GM12875 (cell line): ENCODE results near the gene GNGT1.

Source experiments
- H3K4me3 ChIP-seq: one replicate; pipeline ENCODE4 v1.5.1; 2011; ENCODE audit warnings: low read depth, low read length, control low read depth
- TF ChIP-seq, protein P1 (sequence below): IDR thresholded peaks from 2 replicates; pipeline ENCODE4 v1.5.1; 2011; ENCODE audit warnings: low read depth, mild to moderate bottlenecking, control low read depth, inconsistent platforms, low read length, moderate library complexity, borderline replicate concordance; ENCODE audit not compliant: insufficient read depth

Gene GNGT1

DNA sequence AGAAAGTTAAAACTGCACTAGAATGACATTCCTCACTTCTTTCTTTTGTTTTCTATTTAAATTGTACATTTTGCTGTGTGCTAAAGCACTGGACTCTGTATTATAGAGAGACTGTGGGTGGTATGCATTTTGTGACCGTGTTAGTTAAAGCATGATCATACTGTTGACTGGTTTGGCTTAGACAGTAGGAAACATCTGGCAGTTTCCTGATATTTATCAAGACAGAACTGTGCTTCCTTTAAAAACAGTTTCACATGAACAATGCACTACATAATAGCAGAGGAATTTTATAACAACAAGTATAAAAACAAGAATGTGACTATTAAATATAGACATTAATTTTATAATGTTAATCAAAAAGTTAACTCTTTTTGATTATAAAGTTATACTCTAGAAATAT, 38.3 kb downstream of the GNGT1 start:
- TF ChIP-seq, protein P1, sequence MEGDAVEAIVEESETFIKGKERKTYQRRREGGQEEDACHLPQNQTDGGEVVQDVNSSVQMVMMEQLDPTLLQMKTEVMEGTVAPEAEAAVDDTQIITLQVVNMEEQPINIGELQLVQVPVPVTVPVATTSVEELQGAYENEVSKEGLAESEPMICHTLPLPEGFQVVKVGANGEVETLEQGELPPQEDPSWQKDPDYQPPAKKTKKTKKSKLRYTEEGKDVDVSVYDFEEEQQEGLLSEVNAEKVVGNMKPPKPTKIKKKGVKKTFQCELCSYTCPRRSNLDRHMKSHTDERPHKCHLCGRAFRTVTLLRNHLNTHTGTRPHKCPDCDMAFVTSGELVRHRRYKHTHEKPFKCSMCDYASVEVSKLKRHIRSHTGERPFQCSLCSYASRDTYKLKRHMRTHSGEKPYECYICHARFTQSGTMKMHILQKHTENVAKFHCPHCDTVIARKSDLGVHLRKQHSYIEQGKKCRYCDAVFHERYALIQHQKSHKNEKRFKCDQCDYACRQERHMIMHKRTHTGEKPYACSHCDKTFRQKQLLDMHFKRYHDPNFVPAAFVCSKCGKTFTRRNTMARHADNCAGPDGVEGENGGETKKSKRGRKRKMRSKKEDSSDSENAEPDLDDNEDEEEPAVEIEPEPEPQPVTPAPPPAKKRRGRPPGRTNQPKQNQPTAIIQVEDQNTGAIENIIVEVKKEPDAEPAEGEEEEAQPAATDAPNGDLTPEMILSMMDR, result no peak
- no peak overlapping the region for H3K4me3 ChIP-seq

DNA sequence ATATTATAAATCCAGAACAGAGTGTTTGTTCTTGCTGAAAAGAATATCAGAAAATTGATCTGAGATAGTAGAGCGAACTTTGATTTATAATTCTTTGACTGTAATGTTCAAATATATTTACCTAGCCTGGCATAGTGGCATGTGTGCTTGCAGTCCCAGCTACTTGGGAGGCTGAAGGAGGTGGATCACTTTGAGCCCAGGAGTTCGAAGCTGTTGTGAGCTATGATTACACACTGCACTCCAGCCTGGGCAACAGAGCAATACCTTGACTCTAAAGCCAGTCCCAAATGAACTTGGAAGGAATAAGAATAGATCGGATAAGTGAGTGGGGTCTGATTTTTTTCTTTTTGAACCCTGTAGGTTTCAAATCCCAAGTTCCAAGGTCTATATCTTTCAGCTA, 38.7 kb downstream of the GNGT1 start:
- H3K4me3 ChIP-seq, result no peak overlapping the region
- TF ChIP-seq, protein P1, result no peak

DNA sequence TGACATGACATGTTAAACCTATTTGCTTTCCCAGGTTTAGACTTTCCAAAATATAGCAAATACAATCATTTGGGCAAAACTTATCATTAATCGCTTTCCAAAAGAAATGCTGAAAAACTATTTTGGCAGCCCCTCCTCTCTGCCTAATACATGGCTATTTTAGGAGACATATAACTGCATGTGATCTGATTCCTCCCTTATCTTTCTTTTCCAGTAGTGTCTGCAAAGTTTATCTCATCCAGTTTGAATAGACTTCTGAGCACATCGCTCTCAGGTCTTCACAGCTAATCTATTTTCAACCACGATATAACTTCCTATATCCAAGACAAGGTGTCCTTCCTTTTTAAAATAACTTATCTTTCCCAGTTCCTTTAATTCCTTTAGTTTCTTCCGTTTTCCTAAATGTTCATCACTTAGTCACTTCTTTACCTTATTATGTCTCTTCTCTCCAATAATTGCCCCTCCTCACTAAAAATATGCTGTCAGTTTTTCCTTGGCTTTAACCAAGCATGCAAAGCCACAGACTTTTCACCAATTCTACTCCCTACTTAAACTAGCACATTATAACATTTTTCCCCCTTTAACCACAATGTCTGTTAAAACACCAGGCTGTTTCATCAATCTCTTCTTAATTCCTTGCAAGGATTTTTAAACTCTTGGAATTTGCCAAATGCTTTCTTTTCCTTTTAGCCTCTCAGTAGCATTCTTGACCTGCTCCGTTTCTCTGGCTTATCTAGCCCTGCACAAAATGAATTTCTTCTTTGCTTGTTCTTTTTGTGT, 39.6 kb downstream of the GNGT1 start:
- H3K4me3 ChIP-seq, result no peak overlapping the region
- TF ChIP-seq, protein P1, result no peak

DNA sequence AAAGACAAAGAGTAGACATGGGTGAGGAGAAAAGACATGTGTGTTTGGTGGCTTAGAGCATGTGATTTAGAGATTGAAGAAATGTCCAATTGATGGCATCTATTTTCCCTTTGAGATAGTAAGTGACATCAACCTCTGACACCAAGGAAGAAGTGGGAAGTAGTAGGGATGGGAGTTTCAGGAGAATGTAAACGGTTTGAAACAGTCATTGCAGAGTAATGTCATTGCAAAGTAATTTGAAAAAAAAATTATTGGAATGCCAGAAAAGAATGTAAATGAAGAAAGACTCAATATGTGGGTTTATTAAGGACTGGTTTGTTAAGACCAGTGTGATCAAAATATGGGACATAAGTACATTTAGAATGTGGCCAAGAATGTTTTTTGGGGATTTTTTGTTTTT, 41.7 kb downstream of the GNGT1 start:
- no peak overlapping the region for H3K4me3 ChIP-seq
- TF ChIP-seq, protein P1, result no peak

DNA sequence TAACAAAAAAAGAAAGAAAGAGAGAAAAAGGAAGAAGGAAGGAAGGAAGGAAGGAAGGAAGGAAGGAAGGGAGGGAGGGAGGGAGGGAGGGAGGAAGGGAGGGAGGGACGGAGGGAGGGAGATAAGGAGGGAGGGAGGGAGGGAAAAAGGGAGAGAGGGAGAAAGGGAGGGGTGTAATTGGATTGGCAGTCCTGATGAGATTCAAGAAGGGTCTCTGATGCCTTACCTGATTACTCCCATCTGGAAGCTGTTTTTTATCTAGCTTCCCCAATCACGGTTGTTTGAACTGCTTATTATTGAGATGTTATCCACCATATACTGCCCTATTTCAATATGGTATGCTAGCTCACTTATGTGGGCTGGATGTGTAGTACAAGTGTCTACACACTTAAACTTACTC, 42.5 kb downstream of the GNGT1 start:
- TF ChIP-seq, protein P1, result no peak
- H3K4me3 ChIP-seq, result no peak overlapping the region

DNA sequence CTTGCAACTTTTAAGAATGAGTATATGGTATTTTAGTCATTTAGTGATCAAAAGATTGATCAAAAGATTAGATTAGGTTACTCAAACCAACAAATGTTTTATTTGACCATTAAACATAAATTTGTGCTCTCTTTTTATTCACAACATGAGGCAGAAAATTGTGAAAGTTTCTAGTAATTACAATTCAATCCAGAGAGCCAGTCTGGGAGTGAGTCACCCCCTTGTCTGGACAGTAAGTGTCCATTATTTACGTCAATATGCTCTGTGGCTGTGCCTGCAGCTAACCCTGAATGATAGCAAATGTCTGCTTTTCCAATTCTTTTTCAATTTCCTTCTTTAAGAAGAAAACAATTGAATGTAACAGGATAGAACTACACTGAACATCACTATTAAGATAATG, 43.1 kb downstream of the GNGT1 start:
- no peak overlapping the region for H3K4me3 ChIP-seq
- TF ChIP-seq, protein P1, result no peak

DNA sequence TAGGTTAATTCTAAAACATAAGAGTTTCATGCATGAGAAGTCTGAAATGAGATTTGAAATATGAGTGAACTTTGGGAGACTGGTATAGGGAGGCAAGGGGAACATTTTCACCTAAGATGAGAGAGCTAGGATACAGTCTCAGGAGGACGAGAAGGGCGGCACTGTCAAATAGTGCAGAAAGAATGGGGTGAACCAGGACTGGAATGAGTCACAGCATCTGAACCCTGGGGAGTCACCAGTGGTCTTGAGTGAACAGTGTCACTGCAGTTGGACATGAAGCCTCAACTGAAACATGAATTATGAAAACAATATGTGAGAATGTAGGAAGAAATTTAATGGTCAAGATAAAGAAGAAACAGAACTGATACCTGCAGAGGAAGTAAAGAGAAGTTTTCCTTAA, 48.9 kb downstream of the GNGT1 start:
- TF ChIP-seq, protein P1, result no peak
- H3K4me3 ChIP-seq, result no peak overlapping the region
